A549 (cell line): ENCODE results near the gene GFER. TPM values are rescaled to one million over a fixed set of nuclear protein-coding genes. Genes with fewer than 3 reads are reported as not detected.
A peak's percentile ranks its signal among the peaks of the same experiment; 100 is the strongest.

Experiments
- ATAC-seq, 2 experiments: fragments of 200-7000 bp in 1 of 2; fragments of >200 bp in 1 of 2; cut with Nextera tagmentation in 1 of 2; cut with Tn5 transposase in 1 of 2; 3 replicates each; pipeline versions ENCODE4 v1.8.0 to v1.9.1; 2018 to 2020; ENCODE audit warnings: mild to moderate bottlenecking in 1 of 2, moderate library complexity in 1 of 2
- CTCF ChIA-PET: fragments of 300-600 bp; sonication (Branson Sonifier 250); formaldehyde crosslinking; extraction: SDS; loops from one replicate; lab custom pipeline; 2021; ENCODE audit warnings: antibody characterized with exemption, inconsistent platforms; lab: Yijun Ruan, JAX
- POLR2A ChIA-PET: fragments of 350-600 bp; formaldehyde crosslinking; extraction: SDS; loops from one replicate; lab custom pipeline; 2021; ENCODE audit warnings: antibody characterized with exemption, inconsistent platforms; lab: Yijun Ruan, JAX
- DNase-seq, 2 experiments: peaks; one replicate each; pipeline versions ENCODE4 v3.0.0 to v3.0.0-alpha.2; 2011 to 2016; ENCODE audit warnings: low read depth in 1 of 2, low spot score in 1 of 2
- FAIRE-seq: peaks from 2 replicates; lab custom pipeline; 2011; peaks lifted over from hg19 to GRCh38; lab: Jason Lieb, UNC
- H3K27ac ChIP-seq, 2 experiments: fragments of >200 bp; sonication (Bioruptor Twin); formaldehyde crosslinking; 3 replicates each; pipeline ENCODE4 v1.5.1; 2016 to 2017
- H3K4me1 ChIP-seq: fragments of >200 bp; sonication (Bioruptor Twin); formaldehyde crosslinking; 3 replicates; pipeline ENCODE4 v1.6.1; 2016
- H3K4me2 ChIP-seq: fragments of >200 bp; sonication (Bioruptor Twin); formaldehyde crosslinking; 3 replicates; pipeline ENCODE4 v1.6.1; 2016
- H3K4me3 ChIP-seq: fragments of >200 bp; sonication (Bioruptor Twin); formaldehyde crosslinking; 3 replicates; pipeline ENCODE4 v1.5.1; 2016
- H3K9me3 ChIP-seq: fragments of >200 bp; sonication (Bioruptor Twin); formaldehyde crosslinking; 3 replicates; pipeline ENCODE4 v1.6.1; 2016
- BCL3 ChIP-seq: fragments of >200 bp; sonication (Bioruptor Twin); formaldehyde crosslinking; IDR thresholded peaks from 3 replicates; pipeline ENCODE4 v1.6.1; 2016
- CHD2 ChIP-seq: fragments of 150-350 bp; IDR thresholded peaks from 2 replicates; pipeline ENCODE4 v1.6.1; 2014; ENCODE audit warnings: low read length; ENCODE audit not compliant: partially characterized antibody
- CHD4 ChIP-seq: fragments of 200-600 bp; sonication (generic); IDR thresholded peaks from 2 replicates; pipeline ENCODE4 v1.6.1; 2016; ENCODE audit warnings: antibody characterized with exemption, mild to moderate bottlenecking, borderline replicate concordance
- CTCF ChIP-seq: fragments of >200 bp; sonication (Bioruptor Twin); formaldehyde crosslinking; IDR thresholded peaks from 3 replicates; pipeline ENCODE4 v1.5.1; 2016
- ELK1 ChIP-seq: fragments of 150-350 bp; IDR thresholded peaks from 2 replicates; pipeline ENCODE4 v1.6.1; 2014; ENCODE audit warnings: low read depth, mild to moderate bottlenecking, low read length
- FOSL2 ChIP-seq, 2 experiments: fragments of 450-650 bp in 1 of 2; fragments of >200 bp in 1 of 2; sonication (Bioruptor Twin) in 1 of 2; formaldehyde crosslinking; IDR thresholded peaks; 2 replicates each; pipeline versions ENCODE4 v1.5.0 to v1.6.1; 2016 to 2020; ENCODE audit warnings: mild to moderate bottlenecking in 1 of 2, moderate library complexity in 1 of 2
- JUN ChIP-seq, 2 experiments: fragments of >200 bp; sonication (Bioruptor Twin); formaldehyde crosslinking; IDR thresholded peaks; 2 replicates in 1 of 2; 3 replicates in 1 of 2; pipeline ENCODE4 v1.6.1; 2016 to 2017
- MAX ChIP-seq: IDR thresholded peaks from 2 replicates; pipeline ENCODE4 v1.6.1; 2012
- NR3C1 ChIP-seq: fragments of >200 bp; sonication (Bioruptor Twin); formaldehyde crosslinking; IDR thresholded peaks from 3 replicates; pipeline ENCODE4 v1.6.1; 2017
- POLR2AphosphoS2 ChIP-seq: conservative IDR thresholded peaks from 2 replicates; pipeline ENCODE4 v1.6.1; 2012; ENCODE audit warnings: low read length, improper control_type of control experiment, inconsistent platforms
- RCOR1 ChIP-seq: fragments of 150-350 bp; IDR thresholded peaks from 2 replicates; pipeline ENCODE4 v1.6.1; 2014; ENCODE audit warnings: antibody characterized with exemption, low read length, low read depth
- ZSCAN20 ChIP-seq: fragments of 250-450 bp; sonication (Bioruptor Pico); IDR thresholded peaks from 2 replicates; pipeline ENCODE4 v1.8.0; 2022; ENCODE audit warnings: mild to moderate bottlenecking, moderate library complexity
- WGBS: methylation state at CpG from one replicate; pipeline ENCODE4 v1.1.6; 2017; ENCODE audit errors: missing lambda C conversion rate; 5-methylcytosine and 5-hydroxymethylcytosine counted together
- polyA plus RNA-seq, 4 experiments: library from polyadenylated mRNA; depleted of rRNA in 3 of 4; stranded (reverse); fragments of >200 nt; fragmentation: RNase III in 1 of 4; extraction: RNeasy Plus Mini Kit Qiagen cat#74134 plus additional on column Dnase treatment in 1 of 4; gene quantifications; 2 replicates in 3 of 4; 3 replicates in 1 of 4; pipeline ENCODE4 v1.2.3, GENCODE V29; 2011 to 2017

The GFER gene
- polyA plus RNA-seq, 2 of the 4 experiments (the other 2 are of a cell fraction) = 12.9 to 33.9 TPM

- ATAC-seq = no peak
- no peak overlapping the region for H3K4me3 ChIP-seq
- peaks cover 19% of the 10 kb centered on the region for H3K4me1 ChIP-seq
- no peak overlapping the region for H3K27ac ChIP-seq
- no peak for TF ChIP-seq ZSCAN20 (CRISPR knock-in tag)
- no peak for TF ChIP-seq CHD2
- TF ChIP-seq CHD4 = no peak
- no peak for TF ChIP-seq FOSL2 (IDR thresholded peaks at IDR 0.05)
- no peak for TF ChIP-seq FOSL2 (CRISPR knock-in tag; IDR thresholded peaks at IDR 0.05)
- H3K4me2 ChIP-seq = no peak overlapping the region
- DNase-seq = no peak
- ChIA-PET CTCF (interaction anchor here (0.5 to 19.7 kb wide), 4 partner anchors 13 to 68 kb away, joined by 3 to 196 read pairs (median 4); partner anchors contain the start of genes NDUFB10 and ZNF598), POLR2A (no interaction called here)
- WGBS = 94% methylated on average over 20 of the region's 37 CpGs
- H3K9me3 ChIP-seq = no peaks in the 10 kb centered on the region
- FAIRE-seq = no peak
Observed at GRCh38 chr16:1978476-1979120, 5.4 kb upstream of the GFER start.

- ATAC-seq (no peak), DNase-seq (no peak), FAIRE-seq (no peak)
- Histone ChIP-seq H3K9me3 (no peaks in the 10 kb centered on the region), H3K4me3 (no peak overlapping the region), H3K27ac (no peak overlapping the region), H3K4me1 (peaks cover 17% of the 10 kb centered on the region), H3K4me2 (no peak overlapping the region)
- WGBS = 94% methylated on average over 55 of the region's 70 CpGs
- ChIA-PET CTCF (interaction anchor here (19.7 kb wide), 1 partner anchor 25 kb away, joined by 196 read pairs; the partner anchor contains the start of gene ZNF598), POLR2A (interaction anchor here (2.8 kb wide), 1 partner anchor 8 kb away, joined by 13 read pairs; the partner anchor contains the start of gene TBL3)
- TF ChIP-seq ELK1 (no peak), JUN (IDR thresholded peaks at IDR 0.05) (0 out of 5 replicates have a peak, but pooled peaks of 1 of the 2 experiments have one; percentile 8)
Observed at GRCh38 chr16:1979271-1980029, 4.5 kb upstream of the GFER start.

- ChIA-PET POLR2A (interaction anchor here (2.8 to 5.4 kb wide), 2 partner anchors 8 to 15 kb away, joined by 13 to 50 read pairs; partner anchors contain the start of genes RPS2 and TBL3), CTCF (interaction anchor here (19.7 kb wide), 1 partner anchor 24 kb away, joined by 196 read pairs; the partner anchor contains the start of gene ZNF598)
- H3K27ac ChIP-seq = no peak overlapping the region
- whole genome bisulfite sequencing = 92% methylated on average over 33 of the region's 53 CpGs
- peaks cover 20% of the 10 kb centered on the region for H3K4me1 ChIP-seq
- ATAC-seq (no peak), FAIRE-seq (no peak), DNase-seq (no peak)
- no peak overlapping the region for H3K4me2 ChIP-seq
- no peak overlapping the region for H3K4me3 ChIP-seq
- TF ChIP-seq POLR2AphosphoS2 (0 out of 2 replicates have a peak, but pooled peaks have one; percentile 31), NR3C1 (no peak), BCL3 (no peak), MAX (no peak), RCOR1 (no peak), JUN (IDR thresholded peaks at IDR 0.05) (peak in 1 of 2 experiments; percentile 7; a peak in 1 of 5 replicates)
- H3K9me3 ChIP-seq = no peaks in the 10 kb centered on the region
Observed at GRCh38 chr16:1980030-1980769, 3.8 kb upstream of the GFER start.

GRCh38 chr16:1980770-1981087, 3.3 kb upstream of the GFER start:
- WGBS = 91% methylated on average over 9 of the region's 16 CpGs
- Histone ChIP-seq H3K4me3 (no peak overlapping the region), H3K9me3 (no peaks in the 10 kb centered on the region), H3K4me2 (no peak overlapping the region), H3K27ac (no peak overlapping the region), H3K4me1 (peaks cover 26% of the 10 kb centered on the region)
- no peak for ATAC-seq
- no peak for DNase-seq
- FAIRE-seq = no peak
- ChIA-PET POLR2A (interaction anchor here (2.8 to 5.4 kb wide), 2 partner anchors 9 to 15 kb away, joined by 13 to 50 read pairs; partner anchors contain the start of genes RPS2 and TBL3), CTCF (interaction anchor here (19.7 kb wide), 1 partner anchor 24 kb away, joined by 196 read pairs; the partner anchor contains the start of gene ZNF598)
- 0 out of 2 replicates have a peak, but pooled peaks have one; percentile 24 for TF ChIP-seq POLR2AphosphoS2
- TF ChIP-seq CTCF = no peak
